ENCODE measurements around the gene ARHGAP24. TPM values are rescaled to one million over a fixed set of nuclear protein-coding genes. Genes with fewer than 3 reads are reported as not detected.

Gene ARHGAP24
- total and polyA plus RNA-seq, 2 of the 13 experiments (the other 11 are each of a cell fraction or from before 2014, with no cell fraction given) = 0.07 to 0.55 TPM

DNA sequence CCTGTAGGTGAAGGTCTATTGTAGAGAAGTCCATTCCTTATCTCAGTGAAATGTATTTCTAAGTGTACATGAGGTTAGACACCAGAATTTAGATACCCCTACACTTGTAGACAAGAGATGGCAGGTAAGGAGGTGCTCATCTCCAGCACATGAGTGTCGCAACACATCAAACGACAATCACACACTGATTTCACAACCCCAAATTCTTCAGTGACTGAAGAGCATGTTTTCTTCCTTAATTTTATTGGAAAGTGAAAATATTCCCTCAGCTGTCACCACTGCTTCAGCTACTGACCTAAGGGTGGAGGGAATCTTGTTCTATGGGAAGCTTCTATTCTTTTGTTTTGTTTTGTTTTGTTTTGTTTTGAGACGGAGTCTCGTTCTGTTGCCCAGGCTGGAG, 280.3 kb downstream of the ARHGAP24 start:
- Histone ChIP-seq H3K9ac (ENCODE audit: insufficient read depth, low read depth, low read length) (no peak overlapping the region), H3K27ac (ENCODE audit: extremely low read length, insufficient read depth, low read length) (no peak overlapping the region), H3K79me2 (ENCODE audit: insufficient read depth, low read length) (no peaks in the 10 kb centered on the region), H3K9me3 (ENCODE audit: low read length) (no peaks in the 10 kb centered on the region), H3K4me1 (ENCODE audit: insufficient read depth, low read length) (no peaks in the 10 kb centered on the region), H3K4me2 (ENCODE audit: low read depth, low read length) (no peak overlapping the region), H4K20me1 (ENCODE audit: insufficient read depth, low read length) (no peaks in the 10 kb centered on the region), H3K27me3 (ENCODE audit: control insufficient read depth in 1 of 2, insufficient read depth in 2 of 2, low read length in 2 of 2) (no peaks in the 10 kb centered on the region), H3K36me3 (replicated peaks in 1 of 2; ENCODE audit: control insufficient read depth in 1 of 2, insufficient read depth in 2 of 2, low read length in 2 of 2) (no peaks in the 10 kb centered on the region), H3K4me3 (replicated peaks in 1 of 3; ENCODE audit: insufficient read depth in 1 of 3, low read depth in 2 of 3, low read length in 3 of 3) (no peak overlapping the region), H2AFZ (ENCODE audit: low read length) (no peak overlapping the region)
- ATAC-seq (no peak), DNase-seq (ENCODE audit: low spot score) (no peak), FAIRE-seq (no peak)
- CTCF ChIA-PET (ENCODE audit: low intra/inter-chr PET ratio, low total read pairs) = no interaction called here
- intact Hi-C loops (cut with micrococcal nuclease; ENCODE audit: unreplicated experiment) (no loop called here), in situ Hi-C loops (cut with HindIII; ENCODE audit: extremely low pct_ligation_motif_present, low pct_unique_long_range_greater_than_20kb) (no loop called here)
- TF ChIP-seq TCF12 (IDR thresholded peaks at IDR 0.05) = no peak
- no peak for TF ChIP-seq TCF12 (CRISPR knock-in tag; IDR thresholded peaks at IDR 0.05)
- no peak for TF ChIP-seq FOXK2 (IDR thresholded peaks at IDR 0.05)
- no peak for TF ChIP-seq RCOR2 (CRISPR knock-in tag; IDR thresholded peaks at IDR 0.05)
- TF ChIP-seq CEBPB (IDR thresholded peaks at IDR 0.05; ENCODE audit: borderline replicate concordance, low read depth, low read length) = peak; percentile 80
- POLR2A ChIA-PET = no interaction called here
- no TSS peak for BruUV-seq (replicated peaks)
- WGBS (ENCODE audit: low lambda C conversion rate) = 31% methylated on average over 4 of the region's 4 CpGs

DNA sequence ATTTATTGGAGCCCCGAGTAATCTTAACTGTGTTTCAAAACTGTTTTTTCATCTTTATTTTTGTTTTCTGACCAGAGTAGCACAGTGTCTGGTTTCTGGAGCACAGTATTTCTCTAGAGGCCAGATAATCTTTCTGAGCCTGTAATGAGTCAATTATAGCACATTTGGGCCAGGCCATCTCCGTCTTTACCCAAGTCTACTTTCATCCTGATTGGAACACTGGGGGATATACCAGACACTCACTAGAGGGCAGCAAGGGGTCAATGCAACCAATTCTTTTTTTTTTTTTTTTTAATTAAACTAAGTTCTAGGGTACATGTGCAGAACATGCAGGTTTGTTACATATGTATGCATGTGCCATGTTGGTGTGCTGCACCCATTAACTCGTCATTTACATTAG, 282.0 kb downstream of the ARHGAP24 start:
- TF ChIP-seq CTCF (CRISPR knock-in tag; IDR thresholded peaks at IDR 0.05) (peak; percentile 28), ZSCAN29 (CRISPR knock-in tag; conservative IDR thresholded peaks at IDR 0.05) (no peak), STAG1 (CRISPR knock-in tag; IDR thresholded peaks at IDR 0.05) (peak; percentile 36; the same call in 1 of the 2 replicates), ZNF362 (CRISPR knock-in tag; IDR thresholded peaks at IDR 0.05; ENCODE audit: borderline replicate concordance) (peak; percentile 35; the same call in 1 of the 2 replicates), SP1 (IDR thresholded peaks at IDR 0.05) (no peak), SP1 (CRISPR knock-in tag; IDR thresholded peaks at IDR 0.05) (no peak), FOXA3 (CRISPR knock-in tag; IDR thresholded peaks at IDR 0.05) (no peak)
- no peak overlapping the region for H3K9ac ChIP-seq (ENCODE audit: insufficient read depth, low read depth, low read length)
- in situ Hi-C loops (cut with HindIII; ENCODE audit: extremely low pct_ligation_motif_present, low pct_unique_long_range_greater_than_20kb) (no loop called here), intact Hi-C loops (cut with micrococcal nuclease; ENCODE audit: unreplicated experiment) (no loop called here)
- H4K20me1 ChIP-seq (ENCODE audit: insufficient read depth, low read length) = no peaks in the 10 kb centered on the region
- H3K79me2 ChIP-seq (ENCODE audit: insufficient read depth, low read length) = no peaks in the 10 kb centered on the region
- H3K27ac ChIP-seq (ENCODE audit: extremely low read length, insufficient read depth, low read length) = no peak overlapping the region
- no peak for FAIRE-seq
- ChIA-PET CTCF (ENCODE audit: low intra/inter-chr PET ratio, low total read pairs) (no interaction called here), POLR2A (no interaction called here)
- H3K9me3 ChIP-seq (ENCODE audit: low read length) = no peaks in the 10 kb centered on the region
- WGBS (ENCODE audit: low lambda C conversion rate) = 36% methylated on average over 3 of the region's 3 CpGs
- DNase-seq (ENCODE audit: low spot score) = no peak
- no TSS peak for BruUV-seq (replicated peaks)
- ATAC-seq = peak; percentile 72
- H3K4me3 ChIP-seq (replicated peaks in 1 of 3; ENCODE audit: insufficient read depth in 1 of 3, low read depth in 2 of 3, low read length in 3 of 3) = no peak overlapping the region
- H3K4me2 ChIP-seq (ENCODE audit: low read depth, low read length) = no peak overlapping the region
- no peaks in the 10 kb centered on the region for H3K4me1 ChIP-seq (ENCODE audit: insufficient read depth, low read length)
- H3K27me3 ChIP-seq (ENCODE audit: control insufficient read depth in 1 of 2, insufficient read depth in 2 of 2, low read length in 2 of 2) = no peaks in the 10 kb centered on the region
- H3K36me3 ChIP-seq (replicated peaks in 1 of 2; ENCODE audit: control insufficient read depth in 1 of 2, insufficient read depth in 2 of 2, low read length in 2 of 2) = no peaks in the 10 kb centered on the region
- H2AFZ ChIP-seq (ENCODE audit: low read length) = no peak overlapping the region

Measured in HepG2 (cell line).